WTC11 (cell line): Measurements from ENCODE around the gene GALNT7. TPM values are rescaled to one million over a fixed set of nuclear protein-coding genes. Genes with fewer than 3 reads are reported as not detected.

Source experiments
- AFF4 ChIP-seq: sonication (generic); formaldehyde crosslinking; IDR thresholded peaks from 2 replicates; pipeline ENCODE4 v1.8.1; 2023; ENCODE audit warnings: mild to moderate bottlenecking, missing genetic modification reagents, borderline replicate concordance
- ARID4B ChIP-seq: sonication (generic); formaldehyde crosslinking; IDR thresholded peaks from 2 replicates; pipeline ENCODE4 v1.8.0; 2023; ENCODE audit warnings: missing genetic modification reagents, mild to moderate bottlenecking, borderline replicate concordance
- ATF2 ChIP-seq: sonication (generic); formaldehyde crosslinking; IDR thresholded peaks from 2 replicates; pipeline ENCODE4 v1.8.1; 2022; ENCODE audit warnings: low read depth, missing genetic modification reagents, borderline replicate concordance
- ATF6 ChIP-seq: sonication (generic); formaldehyde crosslinking; IDR thresholded peaks from 2 replicates; pipeline ENCODE4 v1.8.1; 2023; ENCODE audit warnings: mild to moderate bottlenecking, missing genetic modification reagents
- ERG ChIP-seq: fragments of 250-450 bp; sonication (Bioruptor Pico); IDR thresholded peaks from 2 replicates; pipeline ENCODE4 v1.8.0; 2021; ENCODE audit warnings: mild to moderate bottlenecking
- IRF1 ChIP-seq: sonication (generic); formaldehyde crosslinking; IDR thresholded peaks from 2 replicates; pipeline ENCODE4 v1.8.0; 2023; ENCODE audit warnings: missing genetic modification reagents
- JUN ChIP-seq: sonication (generic); formaldehyde crosslinking; IDR thresholded peaks from 2 replicates; pipeline ENCODE4 v1.8.0; 2023; ENCODE audit warnings: mild to moderate bottlenecking, missing genetic modification reagents
- PRDM15 ChIP-seq: sonication (generic); formaldehyde crosslinking; IDR thresholded peaks from 2 replicates; pipeline ENCODE4 v1.8.0; 2022; ENCODE audit warnings: missing genetic modification reagents
- USF2 ChIP-seq: sonication (generic); formaldehyde crosslinking; IDR thresholded peaks from 2 replicates; pipeline ENCODE4 v1.8.1; 2023; ENCODE audit warnings: mild to moderate bottlenecking, missing genetic modification reagents, moderate library complexity
- ZMAT4 ChIP-seq: fragments of 250-450 bp; sonication (Bioruptor Pico); IDR thresholded peaks from 2 replicates; pipeline ENCODE4 v1.9.0; 2021; ENCODE audit warnings: mild to moderate bottlenecking
- ZNF396 ChIP-seq: fragments of 250-450 bp; sonication (Bioruptor Pico); IDR thresholded peaks from 2 replicates; pipeline ENCODE4 v1.8.0; 2021; ENCODE audit warnings: mild to moderate bottlenecking, moderate library complexity, borderline replicate concordance
- ZNF425 ChIP-seq: fragments of 250-450 bp; sonication (Bioruptor Pico); conservative IDR thresholded peaks from 2 replicates; pipeline ENCODE4 v1.9.0; 2021; ENCODE audit warnings: mild to moderate bottlenecking
- total RNA-seq: library from RNA; stranded (reverse); gene quantifications from 3 replicates; pipeline ENCODE4 v1.2.3, GENCODE V29; 2021

Gene GALNT7
- total RNA-seq, 1 experiment from 2014 or later = 86.9 TPM

- TF ChIP-seq ATF6 (CRISPR knock-in tag) (no peak), ARID4B (no peak), ZNF396 (CRISPR knock-in tag) (no peak), ATF2 (no peak), JUN (CRISPR knock-in tag) (peak; percentile 23; the same call in 1 of the 2 replicates), AFF4 (CRISPR knock-in tag) (no peak), ERG (CRISPR knock-in tag) (no peak), USF2 (CRISPR knock-in tag) (no peak), PRDM15 (CRISPR knock-in tag) (no peak), IRF1 (CRISPR knock-in tag) (no peak), ZMAT4 (CRISPR knock-in tag) (no peak), ZNF425 (no peak)
Measured at GRCh38 chr4:173169428-173170181, 994 bp downstream of the GALNT7 start (continued).
